ENCODE measurements around the gene LRRC58.

- TF ChIP-seq CTCF (conservative IDR thresholded peaks at IDR 0.05; ENCODE audit: low read length) (no peak), EZH2phosphoT487 (IDR thresholded peaks at IDR 0.05; ENCODE audit: borderline replicate concordance, low read depth, low read length) (no peak)
These were observed 50.2 kb downstream of the LRRC58 start for GRCh38 chr3:120298996-120299395.
